ENCODE results near the gene EXOC3L4.

DNA sequence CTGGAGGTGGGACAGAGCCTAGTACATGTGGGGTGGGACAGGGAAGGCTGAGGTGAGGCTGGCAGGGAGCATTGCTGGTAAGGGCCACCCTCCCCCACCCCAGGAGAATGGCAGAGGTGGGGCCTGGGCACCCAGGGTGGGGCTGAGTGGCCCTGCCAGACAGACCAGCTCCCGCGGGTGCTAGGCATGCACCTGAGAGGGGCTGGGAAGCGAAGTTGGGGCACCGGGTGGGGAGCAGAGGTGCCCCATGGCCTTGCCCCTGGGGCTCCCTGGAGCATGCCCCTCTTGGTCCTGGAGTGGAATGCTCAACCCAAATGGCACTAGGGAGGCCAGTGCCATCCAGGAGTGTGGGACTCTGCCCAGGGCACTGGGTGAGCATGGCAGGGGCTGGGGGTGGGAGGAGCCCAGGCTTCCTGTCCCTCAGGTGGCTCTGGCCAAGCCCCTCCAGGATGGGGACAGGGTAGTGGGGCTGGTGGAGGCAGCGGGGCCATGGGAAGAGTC is 30.0 kb downstream of the EXOC3L4 start:
- TF ChIP-seq, protein P1, sequence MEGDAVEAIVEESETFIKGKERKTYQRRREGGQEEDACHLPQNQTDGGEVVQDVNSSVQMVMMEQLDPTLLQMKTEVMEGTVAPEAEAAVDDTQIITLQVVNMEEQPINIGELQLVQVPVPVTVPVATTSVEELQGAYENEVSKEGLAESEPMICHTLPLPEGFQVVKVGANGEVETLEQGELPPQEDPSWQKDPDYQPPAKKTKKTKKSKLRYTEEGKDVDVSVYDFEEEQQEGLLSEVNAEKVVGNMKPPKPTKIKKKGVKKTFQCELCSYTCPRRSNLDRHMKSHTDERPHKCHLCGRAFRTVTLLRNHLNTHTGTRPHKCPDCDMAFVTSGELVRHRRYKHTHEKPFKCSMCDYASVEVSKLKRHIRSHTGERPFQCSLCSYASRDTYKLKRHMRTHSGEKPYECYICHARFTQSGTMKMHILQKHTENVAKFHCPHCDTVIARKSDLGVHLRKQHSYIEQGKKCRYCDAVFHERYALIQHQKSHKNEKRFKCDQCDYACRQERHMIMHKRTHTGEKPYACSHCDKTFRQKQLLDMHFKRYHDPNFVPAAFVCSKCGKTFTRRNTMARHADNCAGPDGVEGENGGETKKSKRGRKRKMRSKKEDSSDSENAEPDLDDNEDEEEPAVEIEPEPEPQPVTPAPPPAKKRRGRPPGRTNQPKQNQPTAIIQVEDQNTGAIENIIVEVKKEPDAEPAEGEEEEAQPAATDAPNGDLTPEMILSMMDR (IDR thresholded peaks at IDR 0.05): no peak
- TF ChIP-seq POLR2A (IDR thresholded peaks at IDR 0.05): no peak
